GM06990 (cell line): ENCODE results near the gene DGKB.

Source experiments
- DNase-seq: peaks from one replicate; pipeline ENCODE4 v3.0.0-alpha.2; 2011; ENCODE audit not compliant: insufficient read length; ENCODE audit errors: extremely low read depth
- H3K27me3 ChIP-seq: replicated peaks from 2 replicates; pipeline ENCODE4 v1.6.0; 2011; ENCODE audit warnings: low read length; ENCODE audit not compliant: control insufficient read depth, insufficient read depth
- H3K36me3 ChIP-seq: 2 replicates; pipeline ENCODE4 v1.5.1; 2011; ENCODE audit warnings: low read length; ENCODE audit not compliant: control insufficient read depth, insufficient read depth
- H3K4me3 ChIP-seq: replicated peaks from 2 replicates; pipeline ENCODE4 v1.5.1; 2011; ENCODE audit warnings: low read depth, mild to moderate bottlenecking, control low read depth, low read length
- TF ChIP-seq, protein P1 (sequence below): IDR thresholded peaks from 2 replicates; pipeline ENCODE4 v1.5.1; 2011; ENCODE audit warnings: low read length, control low read depth, mild to moderate bottlenecking, inconsistent platforms; ENCODE audit not compliant: insufficient read depth, poor library complexity, severe bottlenecking

The DGKB gene

DNA sequence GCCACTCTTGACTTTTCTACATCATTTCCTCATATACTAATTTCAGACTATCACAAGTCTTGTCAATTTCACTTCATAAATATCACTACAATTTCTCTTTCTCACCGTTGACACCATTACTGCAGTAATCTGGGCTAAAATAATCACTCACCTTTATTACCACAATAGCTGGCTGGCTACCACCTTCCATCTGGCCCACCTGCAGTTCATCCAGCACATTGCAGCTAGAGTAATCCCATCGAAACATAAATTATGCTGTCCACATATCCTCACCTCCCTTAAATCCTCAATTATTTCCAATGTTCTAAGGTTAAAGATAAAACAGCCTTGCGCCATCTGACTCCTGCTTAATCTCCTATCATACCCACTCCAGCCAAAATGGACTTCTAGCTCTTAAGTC is 16.0 kb downstream of the DGKB start:
- TF ChIP-seq, protein P1, sequence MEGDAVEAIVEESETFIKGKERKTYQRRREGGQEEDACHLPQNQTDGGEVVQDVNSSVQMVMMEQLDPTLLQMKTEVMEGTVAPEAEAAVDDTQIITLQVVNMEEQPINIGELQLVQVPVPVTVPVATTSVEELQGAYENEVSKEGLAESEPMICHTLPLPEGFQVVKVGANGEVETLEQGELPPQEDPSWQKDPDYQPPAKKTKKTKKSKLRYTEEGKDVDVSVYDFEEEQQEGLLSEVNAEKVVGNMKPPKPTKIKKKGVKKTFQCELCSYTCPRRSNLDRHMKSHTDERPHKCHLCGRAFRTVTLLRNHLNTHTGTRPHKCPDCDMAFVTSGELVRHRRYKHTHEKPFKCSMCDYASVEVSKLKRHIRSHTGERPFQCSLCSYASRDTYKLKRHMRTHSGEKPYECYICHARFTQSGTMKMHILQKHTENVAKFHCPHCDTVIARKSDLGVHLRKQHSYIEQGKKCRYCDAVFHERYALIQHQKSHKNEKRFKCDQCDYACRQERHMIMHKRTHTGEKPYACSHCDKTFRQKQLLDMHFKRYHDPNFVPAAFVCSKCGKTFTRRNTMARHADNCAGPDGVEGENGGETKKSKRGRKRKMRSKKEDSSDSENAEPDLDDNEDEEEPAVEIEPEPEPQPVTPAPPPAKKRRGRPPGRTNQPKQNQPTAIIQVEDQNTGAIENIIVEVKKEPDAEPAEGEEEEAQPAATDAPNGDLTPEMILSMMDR, result no peak
- no peaks in the 10 kb centered on the region for H3K27me3 ChIP-seq
- H3K36me3 ChIP-seq, result no peaks in the 10 kb centered on the region
- DNase-seq, result no peak
- no peak overlapping the region for H3K4me3 ChIP-seq

DNA sequence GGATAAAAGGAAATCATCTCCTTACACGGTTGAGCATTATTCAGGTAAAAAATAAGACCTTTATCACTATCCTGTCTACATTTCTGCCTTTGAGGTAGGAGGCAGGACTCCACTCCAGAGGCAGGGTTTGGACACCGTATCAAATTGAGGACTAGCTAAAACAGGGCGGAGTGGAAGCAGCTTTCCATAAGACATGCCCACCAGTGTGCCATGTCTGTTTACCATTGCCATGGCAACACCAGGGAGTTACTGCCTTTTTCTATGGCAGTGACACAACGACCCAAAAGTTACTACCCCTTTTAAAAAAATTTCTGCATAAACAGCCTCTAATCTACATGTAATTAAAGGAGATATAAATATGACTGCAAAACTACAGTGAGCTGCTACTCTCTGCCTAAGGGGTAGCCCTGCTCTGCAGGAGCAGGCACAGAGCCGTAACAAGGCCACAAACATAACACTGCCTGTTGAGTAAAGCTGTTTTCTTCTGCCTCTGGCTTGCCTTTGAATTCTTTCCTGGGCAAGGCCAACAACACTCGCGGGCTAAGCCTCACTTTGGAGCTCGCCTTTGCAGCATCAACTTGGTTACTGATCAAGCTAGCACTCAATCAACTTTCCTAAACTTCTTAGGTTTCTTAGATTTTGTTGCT is 26.5 kb downstream of the DGKB start:
- H3K36me3 ChIP-seq, result no peaks in the 10 kb centered on the region

DNA sequence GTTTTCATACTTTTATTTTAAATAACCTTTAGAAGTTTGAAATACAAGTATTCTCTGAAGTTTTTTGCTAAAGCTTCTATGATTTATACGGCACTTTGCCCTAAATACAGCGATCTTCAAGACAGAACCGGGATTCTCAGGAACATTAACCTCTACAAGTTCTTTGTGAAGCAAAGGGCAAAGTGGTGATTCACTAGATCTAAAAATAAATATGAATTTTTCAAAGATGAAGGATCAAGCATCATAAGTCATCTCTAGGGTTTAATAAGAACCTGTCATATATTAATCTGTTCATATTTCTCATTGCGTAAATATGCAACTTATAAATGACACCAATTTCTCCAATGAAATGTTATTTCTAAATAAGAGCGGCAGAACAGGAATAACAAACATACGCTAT is 30.7 kb downstream of the DGKB start:
- Histone ChIP-seq H3K4me3 (no peak overlapping the region), H3K27me3 (no peaks in the 10 kb centered on the region), H3K36me3 (no peaks in the 10 kb centered on the region)
- TF ChIP-seq, protein P1, result no peak
- no peak for DNase-seq

More for the DNA sequence above, 26.5 kb downstream of the DGKB start:
- Histone ChIP-seq H3K4me3 (no peak overlapping the region), H3K27me3 (no peaks in the 10 kb centered on the region)
- DNase-seq, result no peak
- TF ChIP-seq, protein P1, result no peak

DNA sequence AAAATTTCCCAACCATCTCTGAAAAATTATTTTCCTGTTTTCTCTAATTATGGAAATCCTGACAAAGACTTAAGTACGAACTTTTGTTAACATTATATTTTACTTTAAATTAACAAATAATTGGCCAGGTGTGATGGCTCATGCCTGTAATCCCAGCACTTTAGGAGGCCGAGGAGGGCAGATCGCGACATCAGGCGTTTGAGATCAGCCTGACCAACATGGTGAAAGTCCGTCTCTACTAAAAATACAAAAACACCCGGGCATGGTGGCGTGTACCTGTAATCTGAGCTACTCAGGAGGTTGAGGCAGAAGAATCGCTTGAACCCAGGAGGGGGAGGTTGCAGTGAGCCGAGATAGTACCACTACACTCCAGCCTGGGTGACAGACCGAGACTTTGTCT is 32.2 kb downstream of the DGKB start:
- H3K36me3 ChIP-seq, result no peaks in the 10 kb centered on the region
- TF ChIP-seq, protein P1, result no peak
- DNase-seq, result no peak
- H3K27me3 ChIP-seq, result no peaks in the 10 kb centered on the region
- H3K4me3 ChIP-seq, result no peak overlapping the region

DNA sequence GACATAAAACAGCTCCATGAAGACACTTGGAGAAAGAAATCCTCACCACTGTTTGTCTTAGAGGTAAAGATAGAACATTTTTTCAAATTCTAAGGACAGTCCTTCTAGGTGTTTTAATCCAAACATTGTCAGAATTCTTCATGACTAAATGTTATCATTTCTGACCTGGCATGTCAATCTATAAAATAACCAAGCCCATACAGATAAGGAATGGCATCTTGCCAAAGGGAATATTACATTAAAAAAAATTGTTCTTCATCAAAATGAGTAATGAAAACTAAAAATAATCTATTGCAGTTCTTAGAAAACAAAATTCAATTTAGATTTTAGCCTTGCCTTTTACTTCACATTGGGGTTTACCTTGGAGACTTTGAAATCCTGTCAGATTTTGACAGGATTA is 33.6 kb downstream of the DGKB start:
- TF ChIP-seq, protein P1, result no peak
- no peak for DNase-seq
- Histone ChIP-seq H3K4me3 (no peak overlapping the region), H3K36me3 (no peaks in the 10 kb centered on the region), H3K27me3 (no peaks in the 10 kb centered on the region)

DNA sequence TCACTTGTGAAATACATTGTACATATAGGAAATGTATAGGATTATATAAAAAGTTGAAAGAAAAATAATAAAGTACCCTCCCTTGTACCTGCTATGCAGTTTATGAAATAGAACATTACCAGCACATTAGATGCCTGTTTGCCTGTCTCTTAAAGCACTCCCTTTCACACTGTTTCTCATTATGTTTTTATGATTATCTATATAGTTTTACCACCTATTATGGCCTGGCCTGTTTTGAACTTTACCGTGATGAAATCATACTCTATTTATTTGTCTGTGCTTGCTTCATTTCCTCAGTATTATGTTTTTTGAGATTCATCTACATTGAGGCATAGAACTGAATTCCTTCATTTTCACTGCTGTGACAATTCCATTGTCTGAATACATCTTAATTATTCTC is 41.1 kb downstream of the DGKB start:
- no peak overlapping the region for H3K4me3 ChIP-seq
- no peaks in the 10 kb centered on the region for H3K27me3 ChIP-seq
- TF ChIP-seq, protein P1, result no peak
- DNase-seq, result no peak
- no peaks in the 10 kb centered on the region for H3K36me3 ChIP-seq
